ENCODE data around the gene D2HGDH. TPM values are rescaled to one million over a fixed set of nuclear protein-coding genes. Genes with fewer than 3 reads are reported as not detected.

The D2HGDH gene
- total and polyA plus RNA-seq, 2 of the 13 experiments (the other 11 are each of a cell fraction or from before 2014, with no cell fraction given), result 19.2 to 20.3 TPM

DNA sequence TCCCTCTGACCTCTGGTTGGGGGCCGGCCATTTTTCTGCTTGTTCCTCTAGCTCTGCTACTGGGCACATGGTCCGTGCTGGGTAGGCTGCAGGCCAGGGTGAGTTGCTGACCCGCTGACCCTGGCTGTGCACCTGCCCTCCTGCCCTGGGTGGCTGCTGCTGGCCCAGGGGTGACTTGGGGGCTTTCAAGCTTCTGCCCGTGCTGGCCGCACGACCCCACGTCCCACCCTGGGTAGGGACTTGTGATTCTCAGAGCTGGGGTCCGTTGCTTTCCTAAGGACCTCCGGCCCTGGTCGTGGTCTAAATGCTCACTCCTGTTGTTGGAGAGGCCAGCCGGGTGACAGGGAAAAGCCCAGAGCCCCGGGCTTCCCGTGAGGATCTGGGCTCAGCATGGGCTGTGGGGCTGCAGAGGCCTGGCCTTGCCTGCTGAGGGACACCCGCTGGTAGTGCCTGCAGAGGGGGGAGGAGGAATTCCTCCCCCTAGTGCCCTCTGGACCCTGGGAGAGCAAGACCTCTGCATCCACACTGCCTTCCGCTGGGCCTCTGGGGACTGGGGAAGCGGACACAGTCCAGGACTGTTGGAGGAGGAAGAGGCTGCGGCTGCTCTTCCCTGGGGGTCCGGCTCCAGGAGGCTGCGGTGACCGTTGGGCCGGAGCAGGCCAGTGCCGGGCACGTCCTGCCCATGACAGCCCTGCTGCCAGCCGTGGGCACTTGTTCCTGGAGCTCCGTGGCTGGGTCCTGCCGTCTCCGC is 35.9 kb downstream of the D2HGDH start (continued):
- TF ChIP-seq, protein P1, sequence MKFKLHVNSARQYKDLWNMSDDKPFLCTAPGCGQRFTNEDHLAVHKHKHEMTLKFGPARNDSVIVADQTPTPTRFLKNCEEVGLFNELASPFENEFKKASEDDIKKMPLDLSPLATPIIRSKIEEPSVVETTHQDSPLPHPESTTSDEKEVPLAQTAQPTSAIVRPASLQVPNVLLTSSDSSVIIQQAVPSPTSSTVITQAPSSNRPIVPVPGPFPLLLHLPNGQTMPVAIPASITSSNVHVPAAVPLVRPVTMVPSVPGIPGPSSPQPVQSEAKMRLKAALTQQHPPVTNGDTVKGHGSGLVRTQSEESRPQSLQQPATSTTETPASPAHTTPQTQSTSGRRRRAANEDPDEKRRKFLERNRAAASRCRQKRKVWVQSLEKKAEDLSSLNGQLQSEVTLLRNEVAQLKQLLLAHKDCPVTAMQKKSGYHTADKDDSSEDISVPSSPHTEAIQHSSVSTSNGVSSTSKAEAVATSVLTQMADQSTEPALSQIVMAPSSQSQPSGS (CRISPR knock-in tag; IDR thresholded peaks at IDR 0.05), result peak; percentile 83
- peak; percentile 88 for TF ChIP-seq RXRB (CRISPR knock-in tag; IDR thresholded peaks at IDR 0.05; ENCODE audit: borderline replicate concordance)
- TF ChIP-seq BRD4 (CRISPR knock-in tag; IDR thresholded peaks at IDR 0.05), result peak; percentile 98
- TF ChIP-seq, protein P2, sequence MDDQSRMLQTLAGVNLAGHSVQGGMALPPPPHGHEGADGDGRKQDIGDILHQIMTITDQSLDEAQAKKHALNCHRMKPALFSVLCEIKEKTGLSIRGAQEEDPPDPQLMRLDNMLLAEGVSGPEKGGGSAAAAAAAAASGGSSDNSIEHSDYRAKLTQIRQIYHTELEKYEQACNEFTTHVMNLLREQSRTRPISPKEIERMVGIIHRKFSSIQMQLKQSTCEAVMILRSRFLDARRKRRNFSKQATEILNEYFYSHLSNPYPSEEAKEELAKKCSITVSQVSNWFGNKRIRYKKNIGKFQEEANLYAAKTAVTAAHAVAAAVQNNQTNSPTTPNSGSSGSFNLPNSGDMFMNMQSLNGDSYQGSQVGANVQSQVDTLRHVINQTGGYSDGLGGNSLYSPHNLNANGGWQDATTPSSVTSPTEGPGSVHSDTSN (CRISPR knock-in tag; IDR thresholded peaks at IDR 0.05; ENCODE audit: borderline replicate concordance), result peak; percentile 9; the same call in 1 of the 2 replicates
- TF ChIP-seq, protein P3, sequence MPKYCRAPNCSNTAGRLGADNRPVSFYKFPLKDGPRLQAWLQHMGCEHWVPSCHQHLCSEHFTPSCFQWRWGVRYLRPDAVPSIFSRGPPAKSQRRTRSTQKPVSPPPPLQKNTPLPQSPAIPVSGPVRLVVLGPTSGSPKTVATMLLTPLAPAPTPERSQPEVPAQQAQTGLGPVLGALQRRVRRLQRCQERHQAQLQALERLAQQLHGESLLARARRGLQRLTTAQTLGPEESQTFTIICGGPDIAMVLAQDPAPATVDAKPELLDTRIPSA (CRISPR knock-in tag; IDR thresholded peaks at IDR 0.05; ENCODE audit: borderline replicate concordance), result 0 out of 2 replicates have a peak, but pooled peaks have one; percentile 58
- TF ChIP-seq, protein P4, sequence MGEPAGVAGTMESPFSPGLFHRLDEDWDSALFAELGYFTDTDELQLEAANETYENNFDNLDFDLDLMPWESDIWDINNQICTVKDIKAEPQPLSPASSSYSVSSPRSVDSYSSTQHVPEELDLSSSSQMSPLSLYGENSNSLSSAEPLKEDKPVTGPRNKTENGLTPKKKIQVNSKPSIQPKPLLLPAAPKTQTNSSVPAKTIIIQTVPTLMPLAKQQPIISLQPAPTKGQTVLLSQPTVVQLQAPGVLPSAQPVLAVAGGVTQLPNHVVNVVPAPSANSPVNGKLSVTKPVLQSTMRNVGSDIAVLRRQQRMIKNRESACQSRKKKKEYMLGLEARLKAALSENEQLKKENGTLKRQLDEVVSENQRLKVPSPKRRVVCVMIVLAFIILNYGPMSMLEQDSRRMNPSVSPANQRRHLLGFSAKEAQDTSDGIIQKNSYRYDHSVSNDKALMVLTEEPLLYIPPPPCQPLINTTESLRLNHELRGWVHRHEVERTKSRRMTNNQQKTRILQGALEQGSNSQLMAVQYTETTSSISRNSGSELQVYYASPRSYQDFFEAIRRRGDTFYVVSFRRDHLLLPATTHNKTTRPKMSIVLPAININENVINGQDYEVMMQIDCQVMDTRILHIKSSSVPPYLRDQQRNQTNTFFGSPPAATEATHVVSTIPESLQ (CRISPR knock-in tag; conservative IDR thresholded peaks at IDR 0.05), result no peak; the same call in 1 of the 2 replicates
- peak; percentile 69 for TF ChIP-seq JARID2 (CRISPR knock-in tag; IDR thresholded peaks at IDR 0.05; ENCODE audit: insufficient replicate concordance)
- TF ChIP-seq SIN3A (IDR thresholded peaks at IDR 0.05; ENCODE audit: borderline replicate concordance, low read depth, low read length), result peak; percentile 90
- no peak for TF ChIP-seq CBX1 (IDR thresholded peaks at IDR 0.05; ENCODE audit: low read depth)
- TF ChIP-seq, protein P5, sequence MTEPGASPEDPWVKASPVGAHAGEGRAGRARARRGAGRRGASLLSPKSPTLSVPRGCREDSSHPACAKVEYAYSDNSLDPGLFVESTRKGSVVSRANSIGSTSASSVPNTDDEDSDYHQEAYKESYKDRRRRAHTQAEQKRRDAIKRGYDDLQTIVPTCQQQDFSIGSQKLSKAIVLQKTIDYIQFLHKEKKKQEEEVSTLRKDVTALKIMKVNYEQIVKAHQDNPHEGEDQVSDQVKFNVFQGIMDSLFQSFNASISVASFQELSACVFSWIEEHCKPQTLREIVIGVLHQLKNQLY (CRISPR knock-in tag; IDR thresholded peaks at IDR 0.05), result peak; percentile 85
- TF ChIP-seq ZNF446 (CRISPR knock-in tag; IDR thresholded peaks at IDR 0.05), result peak; percentile 93
- peak; percentile 70; the same call in 1 of the 2 replicates for TF ChIP-seq SP140L (CRISPR knock-in tag; IDR thresholded peaks at IDR 0.05; ENCODE audit: borderline replicate concordance)
- peak; percentile 83 for TF ChIP-seq ZNF337 (CRISPR knock-in tag; IDR thresholded peaks at IDR 0.05; ENCODE audit: borderline replicate concordance, low read depth)
- TF ChIP-seq, protein P6, sequence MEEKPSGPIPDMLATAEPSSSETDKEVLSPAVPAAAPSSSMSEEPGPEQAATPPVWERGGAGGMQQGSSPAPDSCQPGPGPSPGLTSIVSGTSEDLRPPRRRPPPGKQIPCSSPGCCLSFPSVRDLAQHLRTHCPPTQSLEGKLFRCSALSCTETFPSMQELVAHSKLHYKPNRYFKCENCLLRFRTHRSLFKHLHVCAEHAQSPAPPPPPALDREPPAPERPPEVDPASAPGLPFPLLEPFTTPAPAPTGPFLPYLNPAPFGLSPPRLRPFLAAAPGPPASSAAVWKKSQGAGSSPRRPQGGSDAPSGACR (CRISPR knock-in tag; IDR thresholded peaks at IDR 0.05), result peak; percentile 97
- TF ChIP-seq SETDB1 (CRISPR knock-in tag; IDR thresholded peaks at IDR 0.05; ENCODE audit: borderline replicate concordance), result no peak
- TF ChIP-seq SMARCE1 (IDR thresholded peaks at IDR 0.05; ENCODE audit: borderline replicate concordance), result no peak
- TF ChIP-seq ZNF136 (CRISPR knock-in tag; IDR thresholded peaks at IDR 0.05; ENCODE audit: low read depth), result no peak; the same call in 1 of the 2 replicates
- no peak for TF ChIP-seq HNRNPLL (IDR thresholded peaks at IDR 0.05; ENCODE audit: low read depth, low read length, poor library complexity, severe bottlenecking)
- peak; percentile 83 for TF ChIP-seq ZMYM4 (CRISPR knock-in tag; IDR thresholded peaks at IDR 0.05)
- peak; percentile 92 for TF ChIP-seq GATAD2A (CRISPR knock-in tag; IDR thresholded peaks at IDR 0.05)
- TF ChIP-seq ZNF33A (CRISPR knock-in tag; IDR thresholded peaks at IDR 0.05; ENCODE audit: borderline replicate concordance), result no peak; the same call in 1 of the 2 replicates
- peak; percentile 82; the same call in 1 of the 2 replicates for TF ChIP-seq BRCA1 (CRISPR knock-in tag; IDR thresholded peaks at IDR 0.05)
- peak; percentile 68 for TF ChIP-seq ARHGAP35 (CRISPR knock-in tag; IDR thresholded peaks at IDR 0.05; ENCODE audit: borderline replicate concordance)

All from HepG2 (cell line).